BLaER1 (cell line): Measurements from ENCODE around the gene TMEM178B.

Experiments
- H3K27ac ChIP-seq: shearing (Covaris generic); formaldehyde crosslinking; 2 replicates; pipeline ENCODE4 v1.8.1; 2022
- H3K27me3 ChIP-seq: shearing (Covaris generic); formaldehyde crosslinking; 2 replicates; pipeline ENCODE4 v1.8.1; 2022
- H3K36me3 ChIP-seq: shearing (Covaris generic); formaldehyde crosslinking; 2 replicates; pipeline ENCODE4 v1.8.1; 2022
- H3K4me1 ChIP-seq: shearing (Covaris generic); formaldehyde crosslinking; 2 replicates; pipeline ENCODE4 v1.8.1; 2022
- H3K4me2 ChIP-seq: shearing (Covaris generic); formaldehyde crosslinking; 2 replicates; pipeline ENCODE4 v1.8.1; 2022
- H3K4me3 ChIP-seq: shearing (Covaris generic); formaldehyde crosslinking; 2 replicates; pipeline ENCODE4 v1.8.1; 2022
- H3K9ac ChIP-seq: shearing (Covaris generic); formaldehyde crosslinking; 2 replicates; pipeline ENCODE4 v1.8.1; 2022
- H3K9me3 ChIP-seq: shearing (Covaris generic); formaldehyde crosslinking; 2 replicates; pipeline ENCODE4 v1.8.1; 2022
- H4K20me1 ChIP-seq: shearing (Covaris generic); formaldehyde crosslinking; 2 replicates; pipeline ENCODE4 v1.8.1; 2022
- Cebpa-rat ChIP-seq: shearing (Covaris generic); IDR thresholded peaks from 2 replicates; pipeline ENCODE4 v1.8.1; 2022

The TMEM178B gene

DNA sequence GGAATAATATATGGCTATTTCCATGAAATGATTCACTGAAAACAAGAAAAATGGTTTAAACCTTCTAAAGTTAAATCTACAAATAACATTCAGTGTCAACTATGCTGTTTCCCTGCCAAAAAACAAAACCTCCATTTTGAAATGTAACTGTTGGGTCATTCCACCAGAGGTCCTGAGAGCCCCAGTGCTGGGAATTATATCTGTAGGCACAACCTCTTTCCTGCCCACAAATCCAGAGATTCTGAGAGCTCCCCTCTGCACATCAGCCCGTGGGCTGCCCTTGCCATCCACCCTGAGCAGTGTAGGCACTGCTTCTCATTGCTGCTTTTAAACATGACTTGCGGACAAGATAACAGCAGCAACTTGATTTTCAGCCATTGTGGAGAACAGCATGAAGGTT is 198.6 kb downstream of the TMEM178B start:
- H3K36me3 ChIP-seq, result no peaks in the 10 kb centered on the region
- no peak overlapping the region for H3K4me2 ChIP-seq
- 0 out of 2 replicates have a peak, but pooled peaks cover 3% of the 10 kb centered on the region for H3K4me1 ChIP-seq
- H3K27me3 ChIP-seq, result no peaks in the 10 kb centered on the region
- H3K9ac ChIP-seq, result no peak overlapping the region
- no peaks in the 10 kb centered on the region for H4K20me1 ChIP-seq
- H3K9me3 ChIP-seq, result no peaks in the 10 kb centered on the region
- no peak overlapping the region for H3K4me3 ChIP-seq
- TF ChIP-seq Cebpa-rat, result no peak
- no peak overlapping the region for H3K27ac ChIP-seq

DNA sequence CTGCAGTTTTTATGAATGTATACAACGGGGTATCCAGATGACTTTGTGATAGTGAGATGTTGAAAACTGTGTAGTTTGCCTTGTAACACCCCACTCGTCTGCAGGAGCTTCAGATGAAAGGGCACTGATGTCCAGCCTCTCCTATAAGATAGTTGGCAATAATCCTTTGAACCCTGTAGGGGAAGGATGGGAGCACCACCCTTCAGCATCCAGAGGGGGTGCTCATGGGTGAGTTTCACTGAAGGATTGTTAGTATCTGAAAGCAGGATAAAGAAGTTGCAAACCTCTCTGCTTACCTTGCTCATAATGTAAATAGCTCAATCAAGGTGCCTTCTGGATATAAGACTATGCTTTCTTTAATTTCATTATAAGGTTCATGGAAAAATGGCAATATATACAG is 201.5 kb downstream of the TMEM178B start:
- H3K4me1 ChIP-seq, result peaks cover 10% of the 10 kb centered on the region
- no peak overlapping the region for H3K27ac ChIP-seq
- H3K4me3 ChIP-seq, result no peak overlapping the region
- H3K9me3 ChIP-seq, result no peaks in the 10 kb centered on the region
- no peak for TF ChIP-seq Cebpa-rat
- H3K4me2 ChIP-seq, result no peak overlapping the region
- H3K36me3 ChIP-seq, result no peaks in the 10 kb centered on the region
- H4K20me1 ChIP-seq, result no peaks in the 10 kb centered on the region
- H3K9ac ChIP-seq, result no peak overlapping the region
- no peaks in the 10 kb centered on the region for H3K27me3 ChIP-seq

DNA sequence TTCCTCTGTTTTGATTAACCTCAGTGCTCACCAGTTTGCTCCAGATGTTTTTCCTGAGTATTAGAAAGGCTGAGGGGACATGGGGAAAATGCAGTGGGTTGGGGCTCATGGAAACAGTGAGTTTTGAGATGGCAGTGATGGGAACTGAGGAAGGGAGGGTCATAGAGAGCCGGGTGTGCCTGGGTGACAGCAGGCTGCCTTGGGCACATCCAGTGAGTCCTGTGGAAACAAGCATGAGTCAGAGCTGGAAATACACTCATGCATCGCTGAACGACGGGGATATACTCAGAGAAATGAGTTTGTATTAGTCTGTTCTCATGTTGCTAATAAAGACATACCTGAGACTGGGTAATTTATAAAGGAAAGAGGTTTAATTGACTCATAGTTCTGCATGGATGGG is 202.2 kb downstream of the TMEM178B start:
- H3K9ac ChIP-seq, result no peak overlapping the region
- no peaks in the 10 kb centered on the region for H3K36me3 ChIP-seq
- TF ChIP-seq Cebpa-rat, result no peak
- H3K4me1 ChIP-seq, result peaks cover 15% of the 10 kb centered on the region
- no peak overlapping the region for H3K4me3 ChIP-seq
- H3K4me2 ChIP-seq, result no peak overlapping the region
- H3K27me3 ChIP-seq, result no peaks in the 10 kb centered on the region
- H3K9me3 ChIP-seq, result no peaks in the 10 kb centered on the region
- no peaks in the 10 kb centered on the region for H4K20me1 ChIP-seq
- H3K27ac ChIP-seq, result no peak overlapping the region

DNA sequence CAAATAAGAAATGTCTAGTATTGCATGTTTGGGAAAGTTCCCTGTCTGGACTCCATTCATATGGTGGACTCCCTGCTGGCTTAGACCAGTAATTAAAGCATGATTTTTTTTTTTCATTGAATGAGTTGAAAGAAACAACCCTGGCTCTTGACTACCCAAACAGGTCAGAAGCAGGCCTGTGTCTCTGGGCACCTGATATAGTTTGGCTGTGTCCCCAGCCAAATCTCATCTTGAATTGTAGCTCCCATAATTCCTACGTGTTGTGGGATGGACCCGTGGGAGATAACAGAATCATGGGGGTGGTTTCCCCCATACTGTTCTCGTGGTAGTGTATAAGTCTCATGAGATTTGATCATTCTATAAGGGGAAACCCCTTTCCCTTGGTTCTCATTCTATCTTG is 206.2 kb downstream of the TMEM178B start:
- peaks cover 43% of the 10 kb centered on the region for H3K4me1 ChIP-seq
- H3K4me3 ChIP-seq, result no peak overlapping the region
- H3K9ac ChIP-seq, result no peak overlapping the region; the same call in 1 of the 2 replicates
- H3K27me3 ChIP-seq, result no peaks in the 10 kb centered on the region
- H3K36me3 ChIP-seq, result no peaks in the 10 kb centered on the region
- peak overlapping the region; percentile 16; the same call in 1 of the 2 replicates for H3K27ac ChIP-seq
- H3K4me2 ChIP-seq, result peak overlapping the region; percentile 73
- no peaks in the 10 kb centered on the region for H4K20me1 ChIP-seq
- no peaks in the 10 kb centered on the region for H3K9me3 ChIP-seq
- no peak for TF ChIP-seq Cebpa-rat

DNA sequence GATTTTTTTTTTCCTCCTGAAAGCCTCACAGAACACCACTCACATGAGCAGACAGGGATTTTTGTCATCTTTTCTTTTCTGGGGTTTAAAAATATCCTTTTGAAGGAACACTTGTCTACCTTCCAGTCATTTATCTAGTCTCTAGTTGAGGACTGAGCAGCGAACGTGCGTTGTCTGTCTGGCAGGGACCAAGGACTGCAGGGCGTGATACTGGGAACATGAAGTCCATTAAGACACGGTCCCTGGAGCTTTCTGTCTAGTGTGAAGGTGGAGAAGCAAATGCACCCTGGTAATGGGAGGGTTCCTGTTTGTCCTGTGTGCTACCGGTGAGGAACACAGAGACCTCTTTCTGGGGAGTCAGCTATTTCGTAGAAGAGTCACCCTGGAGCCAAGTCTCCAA is 207.4 kb downstream of the TMEM178B start:
- H3K4me1 ChIP-seq, result peaks cover 43% of the 10 kb centered on the region
- 0 out of 2 replicates have a peak overlapping the region, but pooled peaks have one; percentile 9 for H3K4me3 ChIP-seq
- no peak for TF ChIP-seq Cebpa-rat
- no peak overlapping the region for H3K27ac ChIP-seq
- H3K9me3 ChIP-seq, result no peaks in the 10 kb centered on the region
- no peaks in the 10 kb centered on the region for H3K27me3 ChIP-seq
- H3K9ac ChIP-seq, result no peak overlapping the region; the same call in 1 of the 2 replicates
- H4K20me1 ChIP-seq, result no peaks in the 10 kb centered on the region
- peak overlapping the region; percentile 73 for H3K4me2 ChIP-seq
- no peaks in the 10 kb centered on the region for H3K36me3 ChIP-seq

DNA sequence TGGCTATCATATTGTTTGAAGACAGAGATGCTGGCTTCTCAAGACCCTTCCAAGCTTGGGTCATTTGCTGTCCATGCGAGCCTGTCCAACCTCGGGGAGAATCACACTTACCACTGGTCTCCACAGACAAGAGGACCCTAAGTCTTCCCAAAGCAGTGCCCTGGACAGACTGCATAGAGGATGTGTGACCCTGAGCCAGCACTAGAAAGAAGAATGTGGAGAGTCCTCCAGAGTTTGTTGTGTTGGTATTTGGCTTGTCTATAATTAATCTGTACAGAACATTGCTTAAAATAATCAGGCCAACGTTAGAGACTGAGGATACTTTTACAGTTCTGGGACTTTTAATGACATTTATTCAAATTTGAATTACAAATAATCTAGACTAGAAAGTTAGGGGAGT is 212.7 kb downstream of the TMEM178B start:
- no peak for TF ChIP-seq Cebpa-rat
- Histone ChIP-seq H3K4me1 (peaks cover 40% of the 10 kb centered on the region), H3K27ac (no peak overlapping the region), H3K36me3 (no peaks in the 10 kb centered on the region), H3K27me3 (no peaks in the 10 kb centered on the region), H3K9ac (no peak overlapping the region), H3K4me3 (no peak overlapping the region), H3K4me2 (no peak overlapping the region), H3K9me3 (no peaks in the 10 kb centered on the region), H4K20me1 (no peaks in the 10 kb centered on the region)

DNA sequence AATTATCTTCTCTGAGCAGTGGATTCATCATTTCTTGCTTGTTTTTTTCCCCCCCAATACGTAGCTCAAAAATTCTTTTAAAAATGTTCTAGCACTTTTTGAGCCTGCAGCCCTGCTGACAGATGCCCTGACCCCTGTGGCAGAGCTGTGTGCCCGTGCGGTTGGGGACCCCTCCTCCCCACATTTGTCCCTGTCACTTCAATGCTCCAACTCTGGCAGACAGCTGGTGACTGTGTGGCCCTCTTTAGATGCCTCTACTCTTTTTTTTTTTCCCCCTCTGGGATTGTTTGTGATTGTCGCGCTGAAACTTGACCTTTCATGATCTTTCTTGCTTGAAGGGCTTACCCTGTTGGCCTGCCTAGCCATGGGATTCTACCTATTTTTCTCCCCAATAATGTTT is 214.1 kb downstream of the TMEM178B start:
- no peak overlapping the region for H3K27ac ChIP-seq
- H3K4me3 ChIP-seq, result no peak overlapping the region
- H3K4me2 ChIP-seq, result no peak overlapping the region
- peaks cover 38% of the 10 kb centered on the region for H3K4me1 ChIP-seq
- no peaks in the 10 kb centered on the region for H3K36me3 ChIP-seq
- H3K9me3 ChIP-seq, result no peaks in the 10 kb centered on the region
- H3K27me3 ChIP-seq, result no peaks in the 10 kb centered on the region
- H4K20me1 ChIP-seq, result no peaks in the 10 kb centered on the region
- no peak for TF ChIP-seq Cebpa-rat
- H3K9ac ChIP-seq, result no peak overlapping the region

DNA sequence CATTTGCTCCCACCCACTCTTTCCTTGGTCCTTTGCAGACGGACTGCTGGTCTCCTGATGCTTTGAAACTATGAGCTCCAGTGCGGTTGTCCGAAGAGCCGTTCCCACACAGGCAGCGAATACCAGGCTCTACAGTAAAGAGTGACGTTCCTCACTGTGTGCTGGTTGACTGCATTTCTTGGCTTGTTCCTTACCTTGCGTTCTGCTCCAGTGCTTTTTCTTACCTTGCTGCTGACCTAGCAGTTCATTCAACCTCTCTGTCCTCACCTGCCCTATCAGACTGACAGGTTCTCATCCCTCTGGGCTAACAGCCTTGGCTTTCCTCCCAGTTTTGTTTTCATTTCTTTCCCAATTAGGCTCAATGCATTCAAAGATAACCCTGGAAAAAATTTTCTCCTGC is 214.8 kb downstream of the TMEM178B start:
- no peaks in the 10 kb centered on the region for H3K27me3 ChIP-seq
- peaks cover 31% of the 10 kb centered on the region for H3K4me1 ChIP-seq
- H3K9me3 ChIP-seq, result no peaks in the 10 kb centered on the region
- no peak overlapping the region for H3K27ac ChIP-seq
- H3K4me3 ChIP-seq, result no peak overlapping the region
- no peak overlapping the region for H3K4me2 ChIP-seq
- no peak for TF ChIP-seq Cebpa-rat
- H3K9ac ChIP-seq, result no peak overlapping the region
- no peaks in the 10 kb centered on the region for H4K20me1 ChIP-seq
- H3K36me3 ChIP-seq, result no peaks in the 10 kb centered on the region

DNA sequence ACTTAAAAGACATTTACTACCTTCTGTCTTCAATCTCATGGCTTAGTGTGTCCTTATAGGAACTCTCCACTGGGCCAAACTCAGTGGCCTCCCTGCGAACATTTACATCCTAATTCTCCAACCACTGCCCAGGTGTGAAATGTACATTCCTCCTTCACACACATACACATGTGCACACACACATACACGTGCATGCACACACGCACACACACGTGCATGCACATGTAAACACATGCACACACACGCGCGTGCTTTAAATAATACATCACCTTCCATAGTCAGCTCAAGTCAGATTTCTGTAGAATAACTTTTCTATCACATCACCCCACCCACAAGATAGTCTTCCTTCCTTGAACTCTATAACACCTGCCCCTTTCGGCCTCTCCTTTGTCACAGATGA is 216.5 kb downstream of the TMEM178B start:
- Histone ChIP-seq H4K20me1 (no peaks in the 10 kb centered on the region), H3K4me2 (peak overlapping the region; percentile 63), H3K27me3 (no peaks in the 10 kb centered on the region), H3K9me3 (no peaks in the 10 kb centered on the region), H3K4me3 (no peak overlapping the region), H3K27ac (no peak overlapping the region), H3K4me1 (peaks cover 20% of the 10 kb centered on the region), H3K36me3 (no peaks in the 10 kb centered on the region), H3K9ac (no peak overlapping the region)
- no peak for TF ChIP-seq Cebpa-rat

DNA sequence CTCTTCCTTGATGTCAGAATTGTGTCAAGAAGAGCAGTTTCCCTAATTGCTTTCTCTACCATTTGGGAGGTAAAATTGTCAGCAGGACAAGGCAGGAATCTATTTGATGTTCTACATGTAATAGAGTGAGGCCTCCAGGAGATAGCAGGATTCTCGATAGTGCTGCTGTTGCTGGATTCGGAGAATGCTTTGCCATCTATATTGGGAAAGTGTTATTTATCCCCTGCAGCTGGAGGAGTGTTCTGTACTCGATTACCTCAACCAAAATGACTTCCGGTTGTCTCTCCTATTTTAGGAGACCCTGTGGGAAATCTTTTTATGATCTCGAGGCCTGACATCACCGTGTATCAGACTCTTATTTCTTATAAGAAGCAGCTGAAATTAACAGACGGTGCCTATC is 217.1 kb downstream of the TMEM178B start:
- Histone ChIP-seq H3K27ac (no peak overlapping the region), H3K36me3 (no peaks in the 10 kb centered on the region), H4K20me1 (no peaks in the 10 kb centered on the region), H3K9me3 (no peaks in the 10 kb centered on the region), H3K4me3 (no peak overlapping the region), H3K9ac (no peak overlapping the region), H3K4me1 (peaks cover 20% of the 10 kb centered on the region), H3K4me2 (peak overlapping the region; percentile 63), H3K27me3 (no peaks in the 10 kb centered on the region)
- TF ChIP-seq Cebpa-rat, result no peak

DNA sequence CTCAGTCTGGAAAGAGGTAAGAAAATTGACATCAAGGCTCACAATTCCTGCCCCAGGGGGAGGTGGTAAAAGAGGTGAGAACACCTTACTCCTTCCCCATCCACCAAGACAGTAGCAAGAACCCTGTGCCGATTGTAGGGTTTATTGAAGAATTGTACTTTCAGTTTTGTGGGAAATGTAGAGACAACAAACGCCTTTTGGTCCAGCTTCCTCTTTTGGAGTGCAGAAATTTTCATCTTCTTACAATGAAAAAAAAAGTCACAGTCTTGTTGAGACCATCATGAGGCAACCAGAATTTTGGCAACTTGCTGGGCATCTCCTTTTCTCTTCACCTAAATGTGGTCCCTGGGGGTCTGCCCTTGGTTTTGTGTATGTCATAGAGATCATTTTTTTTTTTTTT is 217.7 kb downstream of the TMEM178B start:
- Histone ChIP-seq H4K20me1 (no peaks in the 10 kb centered on the region), H3K36me3 (no peaks in the 10 kb centered on the region), H3K27ac (no peak overlapping the region), H3K4me2 (peak overlapping the region; percentile 63), H3K9ac (no peak overlapping the region), H3K9me3 (no peaks in the 10 kb centered on the region), H3K4me1 (peaks cover 20% of the 10 kb centered on the region), H3K4me3 (no peak overlapping the region), H3K27me3 (no peaks in the 10 kb centered on the region)
- TF ChIP-seq Cebpa-rat, result no peak
